Measurements from ENCODE around the gene PTPRR.

Gene PTPRR

GRCh38 chr12:70641691-70642090 lies 278.8 kb downstream of the PTPRR start:
- no peak for DNase-seq

- no peak for DNase-seq
Observed at GRCh38 chr12:70640901-70641300, 279.6 kb downstream of the PTPRR start.

- DNase-seq = no peak
Observed at GRCh38 chr12:70639535-70639934, 281.0 kb downstream of the PTPRR start.

- peak; percentile 70 for DNase-seq
Observed at GRCh38 chr12:70638639-70639360, 281.7 kb downstream of the PTPRR start.

GRCh38 chr12:70637303-70638085 lies 283.0 kb downstream of the PTPRR start, which contains the start of gene PTPRB:
Gene PTPRB (minus strand): TSS chr12:70637429. CDS start chr12:70637395, 34 bp downstream.
- no peak for DNase-seq

- no peak for DNase-seq
Observed at GRCh38 chr12:70635755-70636154, 284.8 kb downstream of the PTPRR start.

GRCh38 chr12:70628701-70629480 lies 291.6 kb downstream of the PTPRR start:
- DNase-seq = no peak

- DNase-seq = no peak
Observed at GRCh38 chr12:70627677-70628076, 292.9 kb downstream of the PTPRR start.

GRCh38 chr12:70626180-70626579 lies 294.4 kb downstream of the PTPRR start:
- no peak for DNase-seq

GRCh38 chr12:70619471-70620152 lies 300.9 kb downstream of the PTPRR start:
- peak; percentile 36 for DNase-seq

GRCh38 chr12:70618371-70618770 lies 302.2 kb downstream of the PTPRR start:
- no peak for DNase-seq

- no peak for DNase-seq
Observed at GRCh38 chr12:70617450-70617849, 303.1 kb downstream of the PTPRR start.

GRCh38 chr12:70615174-70615866 lies 305.2 kb downstream of the PTPRR start:
- DNase-seq = no peak

- peak; percentile 37 for DNase-seq
Observed at GRCh38 chr12:70609739-70610491, 310.6 kb downstream of the PTPRR start.

- DNase-seq = no peak
Observed at GRCh38 chr12:70609203-70609602, 311.3 kb downstream of the PTPRR start.

GRCh38 chr12:70608184-70608583 lies 312.4 kb downstream of the PTPRR start:
- DNase-seq = no peak

- DNase-seq = no peak
Observed at GRCh38 chr12:70607107-70607506, 313.4 kb downstream of the PTPRR start.

GRCh38 chr12:70605976-70606375 lies 314.6 kb downstream of the PTPRR start:
- DNase-seq = no peak

GRCh38 chr12:70604662-70605061 lies 315.9 kb downstream of the PTPRR start:
- no peak for DNase-seq

- peak; percentile 49 for DNase-seq
Observed at GRCh38 chr12:70603044-70603443, 317.5 kb downstream of the PTPRR start.

Measured in fibroblast of skin of abdomen (primary cell).